Natural killer cell (primary cell): ENCODE data around the gene NPPB. TPM values are rescaled to one million over a fixed set of nuclear protein-coding genes. Genes with fewer than 3 reads are reported as not detected.

Source experiments
- ATAC-seq, 3 donors: fragments of 150-1000 bp in 2 of 3; fragments of 200-7000 bp in 1 of 3; cut with Tn5 transposase; 1 replicate in 1 of 3; 2 replicates in 2 of 3; pipeline ENCODE4 v1.10.0; 2021; ENCODE audit warnings: mild to moderate bottlenecking in 2 of 3, moderate library complexity in 2 of 3
- DNase-seq, 2 donors: peaks; one replicate each; pipeline versions ENCODE4 v3.0.0 to v3.0.0-alpha.2; 2013 to 2021; ENCODE audit warnings: mixed read lengths in 1 of 2
- H3K27ac ChIP-seq: one replicate; pipeline ENCODE4 v1.5.1; 2013; ENCODE audit warnings: mild to moderate bottlenecking, low read length
- H3K27me3 ChIP-seq: one replicate; pipeline ENCODE4 v1.6.1; 2013; ENCODE audit warnings: low read length; ENCODE audit not compliant: control insufficient read depth, insufficient read depth
- H3K36me3 ChIP-seq: one replicate; pipeline ENCODE4 v1.6.1; 2013; ENCODE audit warnings: low read length; ENCODE audit not compliant: control insufficient read depth, insufficient read depth
- H3K4me1 ChIP-seq: one replicate; pipeline ENCODE4 v1.6.1; 2013; ENCODE audit warnings: low read length; ENCODE audit not compliant: control insufficient read depth, insufficient read depth
- H3K4me3 ChIP-seq: one replicate; pipeline ENCODE4 v1.5.1; 2013; ENCODE audit warnings: low read length
- H3K9me3 ChIP-seq: one replicate; pipeline ENCODE4 v1.6.1; 2013; ENCODE audit warnings: low read length; ENCODE audit not compliant: control insufficient read depth, insufficient read depth
- H3K27ac Mint-ChIP-seq, 2 donors: one replicate each; pipeline ENCODE4 v1.8.0; 2022; ENCODE audit warnings: mild to moderate bottlenecking in 2 of 2, mixed read lengths in 2 of 2, moderate library complexity in 1 of 2
- H3K27me3 Mint-ChIP-seq, 2 donors: one replicate each; pipeline ENCODE4 v1.8.0; 2022; ENCODE audit warnings: low read depth in 2 of 2, mixed read lengths in 2 of 2
- H3K36me3 Mint-ChIP-seq: one replicate; pipeline ENCODE4 v1.8.0; 2022; ENCODE audit warnings: mixed read lengths
- H3K4me1 Mint-ChIP-seq, 2 donors: one replicate each; pipeline ENCODE4 v1.8.0; 2022; ENCODE audit warnings: mixed read lengths in 2 of 2
- H3K4me3 Mint-ChIP-seq: one replicate; pipeline ENCODE4 v1.8.0; 2022; ENCODE audit warnings: mild to moderate bottlenecking, moderate library complexity, mixed read lengths
- H3K9me3 Mint-ChIP-seq, 2 donors: one replicate each; pipeline ENCODE4 v1.8.0; 2022; ENCODE audit warnings: mixed read lengths in 2 of 2
- WGBS: methylation state at CpG from one replicate; pipeline ENCODE4 v1.1.7; 2013; ENCODE audit warnings: missing lambda C conversion rate; ENCODE audit not compliant: insufficient coverage; 5-methylcytosine and 5-hydroxymethylcytosine counted together
- intact Hi-C: fragments of 100-400 bp; cut with micrococcal nuclease; formaldehyde crosslinking; loops from one replicate; pipeline ENCODE4 v1.14.2; 2022
- total RNA-seq, 4 donors: library from RNA; stranded (reverse); fragments of 120-200 nt in 1 of 4; gene quantifications; one replicate each; pipeline versions ENCODE4 v1.2.3 to v1.2.4, GENCODE V29; 2013 to 2022
- TF ChIP-seq, protein P1 (sequence below): fragments of 200-600 bp; IDR thresholded peaks from one replicate; pipeline ENCODE4 v1.8.0; 2022; ENCODE audit warnings: antibody characterized with exemption

The NPPB gene
- total RNA-seq, 3 donors from 2014 or later (not counting 1 experiment from before 2014, with no cell fraction given): not detected

DNA sequence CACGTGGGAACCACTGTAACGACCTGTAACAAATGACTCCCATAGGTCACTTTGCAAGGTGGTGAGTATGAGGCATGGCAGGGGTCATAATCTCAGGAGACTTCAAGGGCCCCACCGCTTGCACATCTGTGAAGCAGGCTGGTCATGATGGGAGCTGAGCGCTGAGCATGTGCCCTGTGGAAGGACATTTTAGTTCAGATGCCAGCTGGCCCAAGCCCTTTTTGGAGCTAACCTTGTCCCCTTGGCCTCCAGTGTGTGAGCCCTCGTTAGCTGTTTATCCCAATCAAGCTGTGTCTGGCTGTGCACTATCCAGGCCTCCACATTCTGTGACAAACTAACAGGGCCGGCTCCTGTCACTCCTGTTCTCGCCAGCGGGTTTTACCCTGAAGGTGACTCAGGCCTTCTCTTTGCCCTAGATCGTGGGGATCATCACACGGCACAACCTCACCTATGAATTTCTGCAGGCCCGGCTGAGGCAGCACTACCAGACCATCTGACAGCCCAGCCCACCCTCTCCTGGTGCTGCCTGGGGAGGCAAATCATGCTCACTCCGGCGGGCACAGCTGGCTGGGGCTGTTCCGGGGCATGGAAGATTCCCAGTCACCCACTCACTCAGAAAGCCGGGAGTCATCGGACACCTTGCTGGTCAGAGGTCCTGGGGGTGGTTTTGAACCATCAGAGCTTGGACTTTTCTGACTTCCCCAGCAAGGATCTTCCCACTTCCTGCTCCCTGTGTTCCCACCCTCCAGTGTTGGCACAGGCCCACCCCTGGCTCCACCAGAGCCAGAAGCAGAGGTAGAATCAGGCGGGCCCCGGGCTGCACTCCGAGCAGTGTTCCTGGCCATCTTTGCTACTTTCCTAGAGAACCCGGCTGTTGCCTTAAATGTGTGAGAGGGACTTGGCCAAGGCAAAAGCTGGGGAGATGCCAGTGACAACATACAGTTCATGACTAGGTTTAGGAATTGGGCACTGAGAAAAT lies 18.7 kb downstream of the NPPB start:
- H3K36me3 Mint-ChIP-seq: no peaks in the 10 kb centered on the region
- no peaks in the 10 kb centered on the region for H3K27me3 Mint-ChIP-seq
- no peaks in the 10 kb centered on the region for H3K9me3 ChIP-seq
- H3K4me1 Mint-ChIP-seq: peaks cover 5 to 11% of the 10 kb centered on the region in 2 donors
- peaks cover 58% of the 10 kb centered on the region for H3K36me3 ChIP-seq
- no peak overlapping the region for H3K27ac Mint-ChIP-seq
- no peak overlapping the region for H3K4me3 ChIP-seq
- DNase-seq (no peak), ATAC-seq (no peak)
- 94% methylated on average over 20 of the region's 20 CpGs for WGBS
- intact Hi-C loops: loop anchor here (2.0 kb wide), 1 partner anchor 127 kb away; no protein-coding TSS in a partner anchor
- H3K4me3 Mint-ChIP-seq: no peak overlapping the region
- TF ChIP-seq, protein P1, sequence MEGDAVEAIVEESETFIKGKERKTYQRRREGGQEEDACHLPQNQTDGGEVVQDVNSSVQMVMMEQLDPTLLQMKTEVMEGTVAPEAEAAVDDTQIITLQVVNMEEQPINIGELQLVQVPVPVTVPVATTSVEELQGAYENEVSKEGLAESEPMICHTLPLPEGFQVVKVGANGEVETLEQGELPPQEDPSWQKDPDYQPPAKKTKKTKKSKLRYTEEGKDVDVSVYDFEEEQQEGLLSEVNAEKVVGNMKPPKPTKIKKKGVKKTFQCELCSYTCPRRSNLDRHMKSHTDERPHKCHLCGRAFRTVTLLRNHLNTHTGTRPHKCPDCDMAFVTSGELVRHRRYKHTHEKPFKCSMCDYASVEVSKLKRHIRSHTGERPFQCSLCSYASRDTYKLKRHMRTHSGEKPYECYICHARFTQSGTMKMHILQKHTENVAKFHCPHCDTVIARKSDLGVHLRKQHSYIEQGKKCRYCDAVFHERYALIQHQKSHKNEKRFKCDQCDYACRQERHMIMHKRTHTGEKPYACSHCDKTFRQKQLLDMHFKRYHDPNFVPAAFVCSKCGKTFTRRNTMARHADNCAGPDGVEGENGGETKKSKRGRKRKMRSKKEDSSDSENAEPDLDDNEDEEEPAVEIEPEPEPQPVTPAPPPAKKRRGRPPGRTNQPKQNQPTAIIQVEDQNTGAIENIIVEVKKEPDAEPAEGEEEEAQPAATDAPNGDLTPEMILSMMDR: no peak
- H3K9me3 Mint-ChIP-seq: no peaks in the 10 kb centered on the region
- H3K27me3 ChIP-seq: no peaks in the 10 kb centered on the region
- peaks cover 7% of the 10 kb centered on the region for H3K4me1 ChIP-seq
- no peak overlapping the region for H3K27ac ChIP-seq

DNA sequence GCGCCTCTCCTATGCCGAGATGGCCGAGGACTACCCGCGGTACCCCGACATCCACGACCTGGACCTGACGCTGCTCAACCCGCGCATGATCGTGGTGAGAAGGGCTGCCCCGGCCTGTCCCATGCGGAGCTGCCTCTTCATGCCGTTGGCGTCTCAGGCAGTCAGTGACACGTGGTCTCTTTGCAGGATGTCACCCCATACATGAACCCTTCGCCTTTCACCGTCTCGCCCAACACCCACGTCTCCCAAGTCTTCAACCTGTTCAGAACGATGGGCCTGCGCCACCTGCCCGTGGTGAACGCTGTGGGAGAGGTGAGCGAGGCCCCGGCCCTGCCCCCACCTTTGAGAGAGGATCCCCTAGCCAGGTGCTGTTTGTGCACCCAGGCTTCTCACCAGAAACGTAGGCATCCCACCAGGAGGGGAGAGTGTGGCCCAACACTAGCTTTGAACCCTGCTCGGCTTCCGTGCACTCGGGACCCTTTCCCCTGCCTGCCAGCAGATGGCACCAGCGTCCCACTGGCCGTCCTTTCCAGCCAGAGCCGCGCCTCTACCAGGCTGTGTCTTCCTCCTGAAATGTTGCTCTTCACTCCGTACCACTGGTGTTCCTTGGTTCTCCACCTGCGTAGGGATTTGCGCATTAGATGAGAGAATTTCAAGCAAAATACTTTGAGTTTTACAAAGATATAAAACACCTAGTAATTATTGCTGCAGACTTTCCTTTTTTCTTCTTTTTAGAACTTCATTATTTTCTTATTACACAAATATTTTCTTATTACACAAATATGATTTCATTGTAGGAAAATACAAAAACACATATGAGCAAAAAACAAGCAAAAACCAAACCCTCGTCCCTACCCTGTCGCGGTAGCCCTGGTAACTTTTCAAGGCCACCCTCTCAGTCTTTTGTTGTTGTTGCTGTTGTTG lies 20.1 kb downstream of the NPPB start:
- no peak overlapping the region for H3K27ac ChIP-seq
- Mint-ChIP-seq H3K9me3 (no peaks in the 10 kb centered on the region), H3K36me3 (peaks cover 5% of the 10 kb centered on the region), H3K4me1 (peaks cover 5 to 11% of the 10 kb centered on the region in 2 donors), H3K27me3 (no peaks in the 10 kb centered on the region), H3K4me3 (no peak overlapping the region), H3K27ac (no peak overlapping the region)
- no peaks in the 10 kb centered on the region for H3K9me3 ChIP-seq
- peaks cover 7% of the 10 kb centered on the region for H3K4me1 ChIP-seq
- TF ChIP-seq, protein P1: peak; percentile 95
- DNase-seq (peak; percentile 69 to 86), ATAC-seq (peak; percentile 85 to 99 (median 95))
- no peak overlapping the region for H3K4me3 ChIP-seq
- 71% methylated on average over 38 of the region's 40 CpGs for WGBS
- peaks cover 67% of the 10 kb centered on the region for H3K36me3 ChIP-seq
- H3K27me3 ChIP-seq: no peaks in the 10 kb centered on the region
- intact Hi-C loops: loop anchor here (1.0 to 2.0 kb wide), 3 partner anchors 56 to 128 kb away; no protein-coding TSS in a partner anchor

DNA sequence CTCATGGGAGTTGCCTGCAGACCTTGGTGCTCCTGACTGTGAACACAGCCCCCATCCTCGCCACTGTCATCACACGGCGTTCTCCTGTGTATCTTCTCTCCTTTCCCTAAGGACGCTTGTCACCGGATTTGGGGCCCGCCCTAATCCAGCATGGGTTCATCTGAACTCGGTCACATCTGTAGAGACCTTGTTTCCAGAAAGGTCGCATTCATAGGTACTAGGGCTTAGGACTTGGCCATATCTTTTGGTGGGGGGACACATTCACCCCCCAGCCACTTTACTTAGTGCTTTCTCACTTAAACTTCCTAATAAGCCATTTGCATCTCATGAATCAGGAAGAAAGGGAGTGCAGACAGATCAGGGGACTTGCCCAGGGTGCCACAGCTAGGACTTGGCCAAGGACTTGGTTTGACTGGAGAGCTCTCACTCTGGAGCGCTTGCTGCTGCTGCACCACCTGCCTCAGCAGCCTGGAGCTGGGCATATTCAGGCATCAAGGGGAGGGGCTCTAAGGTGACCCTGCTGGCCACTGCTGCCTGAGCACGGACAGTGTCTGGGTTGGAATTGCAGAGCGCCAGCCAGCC lies 20.9 kb downstream of the NPPB start:
- ATAC-seq (no peak), DNase-seq (no peak)
- intact Hi-C loops: loop anchor here (1.0 to 2.0 kb wide), 3 partner anchors 56 to 129 kb away; no protein-coding TSS in a partner anchor
- Histone ChIP-seq H3K4me1 (peaks cover 7% of the 10 kb centered on the region), H3K27ac (no peak overlapping the region), H3K27me3 (no peaks in the 10 kb centered on the region), H3K36me3 (peaks cover 73% of the 10 kb centered on the region), H3K9me3 (no peaks in the 10 kb centered on the region), H3K4me3 (no peak overlapping the region)
- H3K4me3 Mint-ChIP-seq: no peak overlapping the region
- H3K27me3 Mint-ChIP-seq: no peaks in the 10 kb centered on the region
- 93% methylated on average over 11 of the region's 11 CpGs for WGBS
- no peaks in the 10 kb centered on the region for H3K9me3 Mint-ChIP-seq
- H3K36me3 Mint-ChIP-seq: peaks cover 6% of the 10 kb centered on the region
- TF ChIP-seq, protein P1: no peak
- no peak overlapping the region for H3K27ac Mint-ChIP-seq
- peaks cover 5 to 11% of the 10 kb centered on the region in 2 donors for H3K4me1 Mint-ChIP-seq
